Measurements from ENCODE around the gene PCYT1A.

The PCYT1A gene

DNA sequence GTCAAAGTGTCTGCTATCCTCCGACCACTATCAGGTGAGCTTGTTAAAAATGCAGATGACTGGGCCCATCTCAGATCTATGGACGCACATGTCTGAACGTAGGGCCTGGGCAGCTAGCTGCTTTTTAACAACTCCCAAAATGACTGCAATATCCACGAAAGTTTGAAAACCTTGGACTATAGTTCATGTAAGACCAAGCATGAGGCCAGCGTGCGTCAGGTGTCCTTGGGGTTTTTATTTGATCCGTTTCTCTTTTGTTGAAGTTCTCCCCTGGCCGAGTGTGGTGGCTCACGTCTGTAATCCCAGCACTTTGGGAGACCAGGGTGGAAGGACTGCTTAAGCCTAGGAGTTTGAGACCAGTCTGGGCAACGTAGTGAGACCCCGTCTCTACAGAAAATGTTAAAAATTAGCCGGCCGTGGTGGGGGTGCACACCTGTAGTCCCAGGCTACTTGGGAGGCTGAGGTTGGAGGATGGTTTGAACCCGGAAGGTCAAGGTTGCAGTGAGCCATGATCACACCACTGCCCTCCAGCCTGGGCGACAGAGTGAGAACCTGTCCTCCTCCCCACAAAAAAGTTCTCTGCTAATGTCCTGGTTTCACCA is 61.7 kb downstream of the PCYT1A start:
- no peak for TF ChIP-seq FOXP2 (optimal IDR thresholded peaks at IDR 0.05; ENCODE audit: borderline replicate concordance, extremely low read depth, extremely low read length, insufficient read depth)
- no peak for TF ChIP-seq POLR2AphosphoS5 (IDR thresholded peaks at IDR 0.05; ENCODE audit: low read depth, low read length)
- TF ChIP-seq, protein P1, sequence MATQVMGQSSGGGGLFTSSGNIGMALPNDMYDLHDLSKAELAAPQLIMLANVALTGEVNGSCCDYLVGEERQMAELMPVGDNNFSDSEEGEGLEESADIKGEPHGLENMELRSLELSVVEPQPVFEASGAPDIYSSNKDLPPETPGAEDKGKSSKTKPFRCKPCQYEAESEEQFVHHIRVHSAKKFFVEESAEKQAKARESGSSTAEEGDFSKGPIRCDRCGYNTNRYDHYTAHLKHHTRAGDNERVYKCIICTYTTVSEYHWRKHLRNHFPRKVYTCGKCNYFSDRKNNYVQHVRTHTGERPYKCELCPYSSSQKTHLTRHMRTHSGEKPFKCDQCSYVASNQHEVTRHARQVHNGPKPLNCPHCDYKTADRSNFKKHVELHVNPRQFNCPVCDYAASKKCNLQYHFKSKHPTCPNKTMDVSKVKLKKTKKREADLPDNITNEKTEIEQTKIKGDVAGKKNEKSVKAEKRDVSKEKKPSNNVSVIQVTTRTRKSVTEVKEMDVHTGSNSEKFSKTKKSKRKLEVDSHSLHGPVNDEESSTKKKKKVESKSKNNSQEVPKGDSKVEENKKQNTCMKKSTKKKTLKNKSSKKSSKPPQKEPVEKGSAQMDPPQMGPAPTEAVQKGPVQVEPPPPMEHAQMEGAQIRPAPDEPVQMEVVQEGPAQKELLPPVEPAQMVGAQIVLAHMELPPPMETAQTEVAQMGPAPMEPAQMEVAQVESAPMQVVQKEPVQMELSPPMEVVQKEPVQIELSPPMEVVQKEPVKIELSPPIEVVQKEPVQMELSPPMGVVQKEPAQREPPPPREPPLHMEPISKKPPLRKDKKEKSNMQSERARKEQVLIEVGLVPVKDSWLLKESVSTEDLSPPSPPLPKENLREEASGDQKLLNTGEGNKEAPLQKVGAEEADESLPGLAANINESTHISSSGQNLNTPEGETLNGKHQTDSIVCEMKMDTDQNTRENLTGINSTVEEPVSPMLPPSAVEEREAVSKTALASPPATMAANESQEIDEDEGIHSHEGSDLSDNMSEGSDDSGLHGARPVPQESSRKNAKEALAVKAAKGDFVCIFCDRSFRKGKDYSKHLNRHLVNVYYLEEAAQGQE (IDR thresholded peaks at IDR 0.05; ENCODE audit: insufficient read depth in 1 of 2, low read depth in 2 of 2, low read length in 2 of 2), result no peak
- TF ChIP-seq TAF1 (IDR thresholded peaks at IDR 0.05; ENCODE audit: borderline replicate concordance, insufficient read depth, low read length), result no peak
- no peak for TF ChIP-seq SIN3A (IDR thresholded peaks at IDR 0.05; ENCODE audit: borderline replicate concordance, insufficient read depth, low read length)

DNA sequence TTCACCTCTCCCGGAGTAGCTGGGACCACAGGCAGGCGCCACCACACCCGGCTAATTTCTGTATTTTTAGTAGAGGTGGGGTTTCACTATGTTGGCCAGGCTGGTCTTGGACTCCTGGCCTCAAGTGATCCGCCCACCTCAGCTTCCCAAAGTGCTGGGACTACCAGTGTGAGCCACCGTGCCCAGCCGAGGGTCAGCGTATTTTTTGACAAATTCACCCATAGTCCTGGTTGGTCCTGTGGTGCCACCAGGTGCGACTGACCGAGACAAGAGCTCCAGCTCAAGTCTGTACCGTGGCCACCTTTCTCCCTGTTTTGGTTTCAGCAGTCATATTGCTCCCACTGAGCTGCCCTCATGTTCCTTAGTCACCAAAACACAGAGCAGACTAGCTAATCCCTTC is 62.4 kb downstream of the PCYT1A start:
- TF ChIP-seq FOXP2 (optimal IDR thresholded peaks at IDR 0.05; ENCODE audit: borderline replicate concordance, extremely low read depth, extremely low read length, insufficient read depth), result no peak
- no peak for TF ChIP-seq SIN3A (IDR thresholded peaks at IDR 0.05; ENCODE audit: borderline replicate concordance, insufficient read depth, low read length)
- TF ChIP-seq POLR2AphosphoS5 (IDR thresholded peaks at IDR 0.05; ENCODE audit: low read depth, low read length), result no peak
- TF ChIP-seq, protein P1 (IDR thresholded peaks at IDR 0.05; ENCODE audit: insufficient read depth in 1 of 2, low read depth in 2 of 2, low read length in 2 of 2), result no peak
- TF ChIP-seq TAF1 (IDR thresholded peaks at IDR 0.05; ENCODE audit: borderline replicate concordance, insufficient read depth, low read length), result no peak

DNA sequence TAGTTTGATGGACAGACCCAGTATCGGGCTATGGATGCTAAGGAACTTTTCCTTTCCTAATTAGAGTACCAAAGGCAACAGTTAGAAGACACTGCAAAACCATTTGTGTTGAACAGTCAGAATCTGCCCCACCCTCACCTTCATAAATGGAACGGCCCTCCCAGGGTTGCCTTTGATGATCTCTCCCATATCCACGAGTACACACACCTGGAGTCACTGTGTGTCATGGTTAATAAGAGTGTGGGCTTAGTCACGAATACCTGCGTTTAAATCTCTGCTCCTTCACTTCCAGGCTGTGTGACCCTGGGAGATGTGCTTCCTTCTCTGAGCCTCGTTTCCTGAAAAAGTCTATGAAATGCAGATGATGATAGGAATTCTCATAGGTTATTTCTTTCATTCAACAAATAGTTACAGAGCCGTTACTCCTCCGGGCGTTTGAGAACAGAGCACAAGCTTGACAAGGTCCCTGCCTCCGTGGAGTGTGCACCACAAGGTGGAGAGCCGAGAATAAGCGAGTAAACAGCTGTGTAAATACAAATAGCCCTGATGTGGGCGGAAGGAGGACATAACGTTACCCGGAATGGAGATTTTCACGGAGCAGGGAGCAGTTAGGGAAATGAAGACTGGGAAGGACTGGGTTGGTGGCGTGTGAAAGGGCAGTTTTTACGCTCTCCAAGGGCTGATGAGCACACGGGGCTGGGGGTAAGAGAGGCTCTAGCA is 64.5 kb downstream of the PCYT1A start:
- TF ChIP-seq SIN3A (IDR thresholded peaks at IDR 0.05; ENCODE audit: borderline replicate concordance, insufficient read depth, low read length) (no peak), TAF1 (IDR thresholded peaks at IDR 0.05; ENCODE audit: borderline replicate concordance, insufficient read depth, low read length) (no peak)

DNA sequence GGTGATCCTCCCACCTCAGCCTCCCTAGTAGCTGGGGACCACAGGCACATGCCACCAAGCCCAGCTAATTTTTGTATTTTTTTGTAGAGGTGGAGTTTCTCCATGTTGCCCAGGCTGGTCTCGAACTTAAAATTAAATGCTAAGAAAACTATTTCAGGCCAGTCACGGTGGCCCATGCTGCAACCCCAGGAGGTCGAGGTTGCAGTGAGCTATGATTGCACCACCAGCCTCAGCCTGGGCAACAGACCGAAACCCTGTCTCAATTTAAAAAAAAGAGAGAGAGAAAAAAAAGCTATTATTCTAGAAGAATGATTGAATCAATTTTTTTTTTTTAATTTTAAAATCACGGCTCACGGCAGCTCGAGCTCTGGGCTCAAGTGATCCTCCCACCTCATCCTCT is 66.5 kb downstream of the PCYT1A start:
- no peak for TF ChIP-seq FOXP2 (optimal IDR thresholded peaks at IDR 0.05; ENCODE audit: borderline replicate concordance, extremely low read depth, extremely low read length, insufficient read depth)
- TF ChIP-seq, protein P1 (IDR thresholded peaks at IDR 0.05; ENCODE audit: insufficient read depth in 1 of 2, low read depth in 2 of 2, low read length in 2 of 2), result no peak
- TF ChIP-seq TAF1 (IDR thresholded peaks at IDR 0.05; ENCODE audit: borderline replicate concordance, insufficient read depth, low read length), result no peak
- no peak for TF ChIP-seq SIN3A (IDR thresholded peaks at IDR 0.05; ENCODE audit: borderline replicate concordance, insufficient read depth, low read length)
- no peak for TF ChIP-seq POLR2AphosphoS5 (IDR thresholded peaks at IDR 0.05; ENCODE audit: low read depth, low read length)

DNA sequence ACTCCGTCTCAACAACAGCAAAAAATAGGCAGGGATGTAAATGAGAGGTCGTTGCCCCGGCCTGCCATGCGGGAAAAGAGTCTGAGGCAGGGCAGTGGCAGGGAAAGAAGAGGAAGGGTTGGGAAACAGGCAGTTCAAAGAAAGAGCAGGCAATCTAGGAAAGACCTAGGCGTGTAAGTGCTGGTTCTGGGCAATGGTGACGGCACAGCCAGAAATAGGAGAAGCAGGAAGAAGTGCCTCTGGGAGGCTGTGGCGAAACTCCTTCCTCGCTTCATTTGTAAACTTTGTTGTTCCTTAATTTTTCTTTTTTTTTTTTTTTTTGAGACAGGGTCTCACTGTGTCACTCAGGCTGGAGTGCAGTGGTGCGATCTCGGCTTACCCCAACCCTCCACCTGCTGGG is 66.9 kb downstream of the PCYT1A start:
- TF ChIP-seq FOXP2 (optimal IDR thresholded peaks at IDR 0.05; ENCODE audit: borderline replicate concordance, extremely low read depth, extremely low read length, insufficient read depth) (no peak), POLR2AphosphoS5 (IDR thresholded peaks at IDR 0.05; ENCODE audit: low read depth, low read length) (no peak), SIN3A (IDR thresholded peaks at IDR 0.05; ENCODE audit: borderline replicate concordance, insufficient read depth, low read length) (no peak), TAF1 (IDR thresholded peaks at IDR 0.05; ENCODE audit: borderline replicate concordance, insufficient read depth, low read length) (no peak)
- TF ChIP-seq, protein P1 (IDR thresholded peaks at IDR 0.05; ENCODE audit: insufficient read depth in 1 of 2, low read depth in 2 of 2, low read length in 2 of 2), result no peak
